Mesenchymal stem cell (in vitro differentiated cells and primary cell): Measurements from ENCODE around the gene NOSTRIN.
"Not testable (repeated sequence)": the region's sequence is repeated elsewhere in the genome, so short reads cannot be mapped to it uniquely, and the experiment has no call there.

Experiments
- DNase-seq: peaks from one replicate; pipeline ENCODE4 v3.0.0-alpha.2; 2013
- H2AFZ ChIP-seq: one replicate; pipeline ENCODE4 v1.6.1; 2013; ENCODE audit warnings: low read depth, mild to moderate bottlenecking, control low read depth, inconsistent platforms, low read length, moderate library complexity
- H2AK5ac ChIP-seq: 2 replicates; pipeline ENCODE4 v1.6.1; 2013; ENCODE audit warnings: low read length, moderate library complexity, mild to moderate bottlenecking, inconsistent platforms; ENCODE audit not compliant: severe bottlenecking
- H2BK120ac ChIP-seq: one replicate; pipeline ENCODE4 v1.6.1; 2013; ENCODE audit warnings: low read depth, mild to moderate bottlenecking, inconsistent platforms, low read length, moderate library complexity
- H2BK12ac ChIP-seq, 2 experiments: one replicate each; pipeline ENCODE4 v1.6.1; 2013; ENCODE audit warnings: inconsistent platforms in 2 of 2, low read length in 2 of 2, mild to moderate bottlenecking in 2 of 2, moderate library complexity in 2 of 2, control low read depth in 1 of 2
- H2BK15ac ChIP-seq: one replicate; pipeline ENCODE4 v1.6.1; 2013; ENCODE audit warnings: mild to moderate bottlenecking, low read depth, inconsistent platforms; ENCODE audit not compliant: poor library complexity, severe bottlenecking
- H2BK5ac ChIP-seq: 2 replicates; pipeline ENCODE4 v1.6.1; 2013; ENCODE audit warnings: low read depth, mild to moderate bottlenecking, low read length, control low read depth, inconsistent platforms; ENCODE audit not compliant: poor library complexity, severe bottlenecking
- H3K14ac ChIP-seq, 2 experiments: one replicate each; pipeline ENCODE4 v1.6.1; 2013; ENCODE audit warnings: inconsistent platforms in 2 of 2, low read length in 2 of 2, control low read depth in 1 of 2, mild to moderate bottlenecking in 1 of 2, moderate library complexity in 1 of 2
- H3K18ac ChIP-seq, 2 experiments: one replicate each; pipeline ENCODE4 v1.6.1; 2013; ENCODE audit warnings: inconsistent platforms in 2 of 2, low read length in 2 of 2, control low read depth in 1 of 2, low read depth in 1 of 2, mild to moderate bottlenecking in 1 of 2
- H3K23ac ChIP-seq, 2 experiments: one replicate each; pipeline ENCODE4 v1.6.1; 2013; ENCODE audit warnings: inconsistent platforms in 2 of 2, low read length in 2 of 2, mild to moderate bottlenecking in 2 of 2, moderate library complexity in 2 of 2, control low read depth in 1 of 2
- H3K27ac ChIP-seq: 2 replicates; pipeline ENCODE4 v1.5.1; 2013; ENCODE audit warnings: mild to moderate bottlenecking, moderate library complexity, low read length, control low read depth, inconsistent platforms; ENCODE audit not compliant: poor library complexity, severe bottlenecking
- H3K27me3 ChIP-seq, 2 experiments: 2 replicates each; pipeline versions ENCODE4 v1.6.1 to v1.7.0; 2013; ENCODE audit warnings: low read length in 2 of 2, mild to moderate bottlenecking in 2 of 2, moderate library complexity in 2 of 2, control low read depth in 1 of 2, inconsistent platforms in 1 of 2; ENCODE audit not compliant: control insufficient read depth in 1 of 2, insufficient read depth in 1 of 2
- H3K36me3 ChIP-seq, 2 experiments: 2 replicates each; pipeline versions ENCODE4 v1.6.1 to v1.7.0; 2013; ENCODE audit warnings: low read length in 2 of 2, control low read depth in 1 of 2, inconsistent platforms in 1 of 2, low read depth in 1 of 2, mild to moderate bottlenecking in 1 of 2; ENCODE audit not compliant: insufficient read depth in 2 of 2, control insufficient read depth in 1 of 2
- H3K4ac ChIP-seq, 2 experiments: one replicate each; pipeline ENCODE4 v1.6.1; 2013; ENCODE audit warnings: inconsistent platforms in 2 of 2, low read length in 2 of 2, mild to moderate bottlenecking in 2 of 2, moderate library complexity in 2 of 2, control low read depth in 1 of 2, low read depth in 1 of 2
- H3K4me1 ChIP-seq: 2 replicates; pipeline ENCODE4 v1.6.1; 2013; ENCODE audit warnings: low read depth, low read length, control low read depth; ENCODE audit not compliant: control insufficient read depth, insufficient read depth
- H3K4me2 ChIP-seq: 2 replicates; pipeline ENCODE4 v1.6.1; 2013; ENCODE audit warnings: low read length, mild to moderate bottlenecking, inconsistent platforms; ENCODE audit not compliant: poor library complexity, severe bottlenecking
- H3K4me3 ChIP-seq, 2 experiments: 2 replicates each; pipeline versions ENCODE4 v1.5.1 to v1.7.0; 2013; ENCODE audit warnings: low read length in 2 of 2, mild to moderate bottlenecking in 2 of 2, control low read depth in 1 of 2, low read depth in 1 of 2; ENCODE audit not compliant: insufficient read depth in 1 of 2
- H3K79me1 ChIP-seq: replicated peaks from 2 replicates; pipeline ENCODE4 v1.6.1; 2013; ENCODE audit warnings: mild to moderate bottlenecking, control low read depth, low read length, inconsistent platforms; ENCODE audit not compliant: poor library complexity, severe bottlenecking
- H3K9ac ChIP-seq: 2 replicates; pipeline ENCODE4 v1.7.0; 2013; ENCODE audit warnings: mild to moderate bottlenecking, low read length, moderate library complexity
- H3K9me3 ChIP-seq: 2 replicates; pipeline ENCODE4 v1.7.0; 2013; ENCODE audit warnings: mild to moderate bottlenecking, low read length; ENCODE audit not compliant: control insufficient read depth
- H4K8ac ChIP-seq: one replicate; pipeline ENCODE4 v1.6.1; 2013; ENCODE audit warnings: inconsistent platforms, mild to moderate bottlenecking, low read length, moderate library complexity
- H4K91ac ChIP-seq: one replicate; pipeline ENCODE4 v1.6.1; 2013; ENCODE audit warnings: mild to moderate bottlenecking, low read length, inconsistent platforms
- WGBS: methylation state at CpG from one replicate; pipeline ENCODE4 v1.1.7; 2013; ENCODE audit warnings: mixed read lengths; 5-methylcytosine and 5-hydroxymethylcytosine counted together

The NOSTRIN gene

GRCh38 chr2:168768357-168768756 lies 34.1 kb upstream of the NOSTRIN start:
- not testable (repeated sequence) for H3K36me3 ChIP-seq, H3K9ac ChIP-seq, H3K9me3 ChIP-seq, H3K79me1 ChIP-seq, H3K4me3 ChIP-seq, H3K23ac ChIP-seq, H3K27me3 ChIP-seq, H2BK5ac ChIP-seq, H2BK12ac ChIP-seq, H3K4me1 ChIP-seq, H3K27ac ChIP-seq, H3K18ac ChIP-seq, DNase-seq, H2BK15ac ChIP-seq, H3K14ac ChIP-seq, H3K4me2 ChIP-seq, H4K8ac ChIP-seq, H3K4ac ChIP-seq, H2BK120ac ChIP-seq, H4K91ac ChIP-seq, H2AFZ ChIP-seq, H2AK5ac ChIP-seq
- 96% methylated on average over 6 of the region's 6 CpGs for WGBS

DNA sequence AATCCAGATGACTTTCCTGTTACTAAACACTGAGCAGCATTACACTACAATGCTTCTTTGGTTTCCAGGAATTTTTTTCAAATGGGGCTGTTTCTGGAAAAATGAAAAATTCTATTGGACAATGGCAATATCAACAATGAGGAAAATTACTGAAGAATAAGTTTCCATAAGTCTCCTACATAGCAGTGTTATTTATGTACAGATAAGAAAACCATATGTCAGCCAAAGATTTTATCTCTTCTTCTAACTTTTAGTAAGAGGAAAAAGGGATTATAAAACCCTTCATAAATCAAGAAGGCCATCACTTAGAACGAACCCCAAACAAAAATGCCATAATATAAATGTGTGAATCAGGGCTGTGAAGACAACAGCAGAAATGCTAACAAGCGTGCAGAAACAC lies 31.6 kb upstream of the NOSTRIN start:
- no peak overlapping the region for H2BK5ac ChIP-seq
- H3K27me3 ChIP-seq, result no peaks in the 10 kb centered on the region

DNA sequence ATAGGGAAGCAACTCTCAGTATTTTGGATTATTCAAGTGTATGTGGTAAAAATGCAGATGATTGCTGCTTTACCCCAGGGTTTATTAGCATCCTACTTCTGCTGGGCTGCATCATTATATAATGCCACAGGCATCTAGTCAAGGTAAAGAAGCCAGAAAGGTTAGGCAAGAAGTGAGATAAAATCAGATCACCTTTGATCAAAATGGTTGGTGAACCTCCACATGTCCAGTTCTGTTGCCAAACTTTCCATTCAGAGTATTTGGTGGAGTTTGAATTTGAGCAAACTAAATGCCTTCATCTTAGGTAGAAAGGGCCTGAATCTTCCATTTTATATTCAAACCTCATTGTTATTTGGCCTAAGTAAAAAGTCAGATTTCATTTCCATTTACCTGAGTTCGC lies 29.7 kb upstream of the NOSTRIN start:
- no peaks in the 10 kb centered on the region for H3K4me1 ChIP-seq
- H2BK5ac ChIP-seq, result no peak overlapping the region
- no peak overlapping the region for H3K18ac ChIP-seq
- H3K27ac ChIP-seq, result no peak overlapping the region
- H3K27me3 ChIP-seq, result no peaks in the 10 kb centered on the region
- H3K9ac ChIP-seq, result no peak overlapping the region
- no peak overlapping the region for H2BK120ac ChIP-seq
- H2BK15ac ChIP-seq, result no peak overlapping the region
- no peak overlapping the region for H2AK5ac ChIP-seq
- no peak overlapping the region for H2AFZ ChIP-seq
- no peak overlapping the region for H3K4me3 ChIP-seq
- no peak overlapping the region for H3K4ac ChIP-seq
- no peak overlapping the region for H2BK12ac ChIP-seq
- no CpG with 5 or more reads among the region's 1 CpG for WGBS
- no peak for DNase-seq
- H3K14ac ChIP-seq, result no peak overlapping the region
- no peak overlapping the region for H3K4me2 ChIP-seq
- H3K9me3 ChIP-seq, result no peaks in the 10 kb centered on the region
- no peaks in the 10 kb centered on the region for H3K79me1 ChIP-seq
- no peak overlapping the region for H4K91ac ChIP-seq
- H4K8ac ChIP-seq, result no peak overlapping the region
- H3K36me3 ChIP-seq, result no peaks in the 10 kb centered on the region
- H3K23ac ChIP-seq, result no peak overlapping the region

More for the DNA sequence above, 31.6 kb upstream of the NOSTRIN start:
- Histone ChIP-seq H3K14ac (no peak overlapping the region), H2AFZ (no peak overlapping the region), H4K8ac (no peak overlapping the region), H3K79me1 (no peaks in the 10 kb centered on the region), H2BK120ac (no peak overlapping the region), H3K9me3 (no peaks in the 10 kb centered on the region), H2BK12ac (no peak overlapping the region), H3K18ac (no peak overlapping the region), H2BK15ac (no peak overlapping the region), H3K4me1 (no peaks in the 10 kb centered on the region), H4K91ac (no peak overlapping the region), H3K9ac (no peak overlapping the region), H2AK5ac (no peak overlapping the region), H3K27ac (no peak overlapping the region), H3K23ac (no peak overlapping the region), H3K4me2 (no peak overlapping the region), H3K36me3 (no peaks in the 10 kb centered on the region), H3K4ac (no peak overlapping the region), H3K4me3 (no peak overlapping the region)
- DNase-seq, result peak; percentile 18
- 42% methylated on average over 2 of the region's 2 CpGs for WGBS

DNA sequence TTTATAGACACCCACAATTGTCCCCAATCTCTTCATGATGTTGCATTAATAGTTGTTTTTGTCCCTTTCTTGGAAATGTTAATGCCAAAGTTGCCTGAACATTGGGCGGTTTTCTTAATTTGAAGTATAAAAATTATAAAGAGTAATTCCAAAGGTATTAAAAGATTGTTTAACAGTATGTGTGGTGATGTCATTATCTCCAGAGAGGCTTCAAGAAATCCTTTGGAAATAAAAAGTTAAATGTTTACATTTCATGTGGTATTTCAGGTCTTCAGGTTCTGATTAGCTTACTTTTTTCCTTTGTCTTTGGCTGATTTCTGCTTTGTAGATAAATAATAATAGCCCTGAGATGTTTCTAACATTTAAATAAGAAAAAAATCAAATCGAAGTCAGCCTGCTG lies 29.3 kb upstream of the NOSTRIN start:
- DNase-seq, result no peak
- H3K4me1 ChIP-seq, result no peaks in the 10 kb centered on the region
- no peaks in the 10 kb centered on the region for H3K27me3 ChIP-seq
- H2BK120ac ChIP-seq, result no peak overlapping the region
- H3K9ac ChIP-seq, result no peak overlapping the region
- H3K4me2 ChIP-seq, result no peak overlapping the region
- H2AFZ ChIP-seq, result no peak overlapping the region
- H4K8ac ChIP-seq, result no peak overlapping the region
- no peak overlapping the region for H4K91ac ChIP-seq
- H3K23ac ChIP-seq, result no peak overlapping the region
- no peak overlapping the region for H2AK5ac ChIP-seq
- H3K18ac ChIP-seq, result no peak overlapping the region
- no peaks in the 10 kb centered on the region for H3K79me1 ChIP-seq
- WGBS, result 95% methylated on average over 2 of the region's 2 CpGs
- no peak overlapping the region for H2BK12ac ChIP-seq
- H3K4ac ChIP-seq, result no peak overlapping the region
- H2BK5ac ChIP-seq, result no peak overlapping the region
- H3K4me3 ChIP-seq, result no peak overlapping the region
- no peak overlapping the region for H3K14ac ChIP-seq
- H3K27ac ChIP-seq, result no peak overlapping the region
- no peaks in the 10 kb centered on the region for H3K9me3 ChIP-seq
- no peaks in the 10 kb centered on the region for H3K36me3 ChIP-seq
- H2BK15ac ChIP-seq, result no peak overlapping the region
